SK-N-SH (cell line): Measurements from ENCODE around the gene RCBTB2. TPM values are rescaled to one million over a fixed set of nuclear protein-coding genes. Genes with fewer than 3 reads are reported as not detected.
A peak's percentile ranks its signal among the peaks of the same experiment; 100 is the strongest.

Experiments
- CTCF ChIA-PET: fragments of 300-600, 350-600 bp; formaldehyde crosslinking; extraction: SDS; loops from one replicate; lab custom pipeline; 2021; lab: Yijun Ruan, JAX
- POLR2A ChIA-PET: fragments of 350-600 bp; sonication (Branson Sonifier 250); formaldehyde crosslinking; extraction: SDS; loops from one replicate; lab custom pipeline; 2020; ENCODE audit warnings: antibody characterized with exemption, inconsistent platforms; lab: Yijun Ruan, JAX
- DNase-seq: peaks from one replicate; pipeline ENCODE4 v3.0.0; 2012
- H2AFZ ChIP-seq: fragments of 200-600 bp; sonication (generic); 2 replicates; pipeline ENCODE4 v1.8.1; 2016; ENCODE audit warnings: antibody characterized with exemption, mild to moderate bottlenecking, low read depth
- H3F3A ChIP-seq: fragments of 200-600 bp; sonication (generic); replicated peaks from 2 replicates; pipeline ENCODE3; 2016; ENCODE audit warnings: antibody characterized with exemption, mild to moderate bottlenecking; ENCODE audit not compliant: insufficient read depth
- H3K27ac ChIP-seq, 2 experiments: fragments of 200-500 bp in 1 of 2; fragments of 200-600 bp in 1 of 2; sonication (Bioruptor generic) in 1 of 2; sonication (generic), shearing (Covaris generic) in 1 of 2; 2 replicates each; pipeline versions ENCODE4 v1.5.1 to v1.6.1; 2014 to 2016; ENCODE audit warnings: low read depth in 2 of 2, inconsistent platforms in 1 of 2, low read length in 1 of 2, mild to moderate bottlenecking in 1 of 2, mixed read lengths in 1 of 2
- H3K27me3 ChIP-seq: fragments of 200-600 bp; sonication (generic), shearing (Covaris generic); 2 replicates; pipeline ENCODE4 v1.6.1; 2016; ENCODE audit warnings: mixed run types; ENCODE audit not compliant: insufficient read depth
- H3K36me3 ChIP-seq, 2 experiments: fragments of 200-500 bp in 1 of 2; fragments of 200-600 bp in 1 of 2; sonication (Bioruptor generic) in 1 of 2; sonication (generic) in 1 of 2; replicated peaks in 1 of 2; 2 replicates each; pipeline versions ENCODE3 to v1.5.1; 2014 to 2016; ENCODE audit warnings: low read length in 1 of 2, mild to moderate bottlenecking in 1 of 2; ENCODE audit not compliant: insufficient read depth in 2 of 2, control insufficient read depth in 1 of 2
- H3K4me1 ChIP-seq, 2 experiments: fragments of 200-500 bp in 1 of 2; fragments of 200-600 bp in 1 of 2; sonication (Bioruptor generic) in 1 of 2; sonication (generic), shearing (Covaris generic) in 1 of 2; 2 replicates each; pipeline versions ENCODE4 v1.5.1 to v1.6.1; 2014 to 2016; ENCODE audit warnings: low read depth in 1 of 2, low read length in 1 of 2, mixed run types in 1 of 2; ENCODE audit not compliant: insufficient read depth in 2 of 2, control insufficient read depth in 1 of 2
- H3K4me2 ChIP-seq: fragments of 200-600 bp; sonication (generic), shearing (Covaris generic); 2 replicates; pipeline ENCODE4 v1.6.1; 2017; ENCODE audit warnings: mixed run types
- H3K4me3 ChIP-seq, 2 experiments: fragments of 200-500 bp in 1 of 2; fragments of 200-600 bp in 1 of 2; sonication (Bioruptor generic) in 1 of 2; sonication (generic), shearing (Covaris generic) in 1 of 2; 2 replicates each; pipeline versions ENCODE4 v1.5.1 to v1.8.1; 2014 to 2016; ENCODE audit warnings: low read depth in 2 of 2, inconsistent platforms in 1 of 2, low read length in 1 of 2, mild to moderate bottlenecking in 1 of 2, mixed read lengths in 1 of 2, moderate library complexity in 1 of 2
- H3K79me2 ChIP-seq: fragments of 200-600 bp; sonication (generic); 2 replicates; pipeline ENCODE4 v1.8.1; 2017; ENCODE audit warnings: mild to moderate bottlenecking; ENCODE audit not compliant: insufficient read depth
- H3K9ac ChIP-seq: fragments of 200-600 bp; sonication (generic); 2 replicates; pipeline ENCODE4 v1.6.1; 2017; ENCODE audit warnings: mixed run types
- H3K9me2 ChIP-seq: fragments of 200-600 bp; sonication (generic); 2 replicates; pipeline ENCODE4 v1.6.1; 2017; ENCODE audit warnings: mixed run types
- H3K9me3 ChIP-seq: fragments of 200-600 bp; sonication (generic); 2 replicates; pipeline ENCODE4 v1.6.1; 2017; ENCODE audit warnings: mixed run types, mild to moderate bottlenecking, moderate library complexity
- H4K20me1 ChIP-seq: fragments of 200-600 bp; sonication (generic); 2 replicates; pipeline ENCODE4 v1.6.1; 2017; ENCODE audit warnings: mild to moderate bottlenecking, mixed run types; ENCODE audit not compliant: insufficient read depth
- CHD2 ChIP-seq: fragments of 150-350 bp; IDR thresholded peaks from 2 replicates; pipeline ENCODE4 v1.6.1; 2018; ENCODE audit warnings: low read length; ENCODE audit not compliant: partially characterized antibody
- ELF1 ChIP-seq: IDR thresholded peaks from 2 replicates; pipeline ENCODE4 v1.4.0; 2012
- FOXJ3 ChIP-seq: sonication (generic); formaldehyde crosslinking; IDR thresholded peaks from 2 replicates; pipeline ENCODE4 v1.5.1; 2020; ENCODE audit warnings: mild to moderate bottlenecking, missing genetic modification reagents
- FOXM1 ChIP-seq: IDR thresholded peaks from 2 replicates; pipeline ENCODE4 v1.4.0; 2012; ENCODE audit warnings: low read depth, mild to moderate bottlenecking
- GABPA ChIP-seq: IDR thresholded peaks from 2 replicates; pipeline ENCODE4 v1.4.0; 2012; ENCODE audit warnings: low read depth, mild to moderate bottlenecking
- GATA2 ChIP-seq: sonication (generic); formaldehyde crosslinking; IDR thresholded peaks from 2 replicates; pipeline ENCODE4 v1.5.0; 2020; ENCODE audit warnings: mild to moderate bottlenecking, missing genetic modification reagents
- JUND ChIP-seq: IDR thresholded peaks from 2 replicates; pipeline ENCODE4 v1.4.0; 2012
- MXI1 ChIP-seq: IDR thresholded peaks from 2 replicates; pipeline ENCODE4 v1.6.1; 2012; ENCODE audit warnings: mild to moderate bottlenecking, low read depth, low read length, improper control_type of control experiment
- NFIC ChIP-seq: IDR thresholded peaks from 2 replicates; pipeline ENCODE4 v1.4.0; 2012; ENCODE audit warnings: borderline replicate concordance
- NRF1 ChIP-seq: IDR thresholded peaks from 2 replicates; pipeline ENCODE4 v1.6.1; 2012; ENCODE audit warnings: low read depth, mild to moderate bottlenecking, low read length
- POLR2AphosphoS5 ChIP-seq: IDR thresholded peaks from 2 replicates; pipeline ENCODE4 v1.6.1; 2012; ENCODE audit warnings: low read depth, low read length
- RAD21 ChIP-seq: IDR thresholded peaks from 2 replicates; pipeline ENCODE4 v1.6.1; 2012; ENCODE audit warnings: mild to moderate bottlenecking, low read length
- RCOR1 ChIP-seq: fragments of 150-350 bp; IDR thresholded peaks from 2 replicates; pipeline ENCODE4 v1.6.1; 2017; ENCODE audit warnings: antibody characterized with exemption, low read length
- RFX5 ChIP-seq: IDR thresholded peaks from 2 replicates; pipeline ENCODE4 v1.6.1; 2012; ENCODE audit warnings: mild to moderate bottlenecking, improper control_type of control experiment, low read length
- SIN3A ChIP-seq: IDR thresholded peaks from 2 replicates; pipeline ENCODE4 v1.6.1; 2012; ENCODE audit warnings: low read depth, mild to moderate bottlenecking, low read length, moderate library complexity, borderline replicate concordance
- TAF1 ChIP-seq: IDR thresholded peaks from 2 replicates; pipeline ENCODE4 v1.6.1; 2012; ENCODE audit warnings: low read depth, mild to moderate bottlenecking, low read length, moderate library complexity, borderline replicate concordance
- TCF12 ChIP-seq: IDR thresholded peaks from 2 replicates; pipeline ENCODE4 v1.4.0; 2012
- WGBS: methylation state at CpG from one replicate; pipeline ENCODE4 v1.1.6; 2017; ENCODE audit warnings: low lambda C conversion rate; 5-methylcytosine and 5-hydroxymethylcytosine counted together
- polyA plus RNA-seq, 3 experiments: library from polyadenylated mRNA; depleted of rRNA; stranded (reverse); fragments of >200 nt; gene quantifications; 2 replicates each; pipeline ENCODE4 v1.2.3, GENCODE V29; 2012
- TF ChIP-seq, protein P1 (sequence below): IDR thresholded peaks from 2 replicates; pipeline ENCODE4 v1.4.0; 2012; ENCODE audit warnings: low read depth, borderline replicate concordance
- TF ChIP-seq, protein P2 (sequence below): IDR thresholded peaks from 2 replicates; pipeline ENCODE4; 2012
- TF ChIP-seq, protein P3 (sequence below): fragments of 200-600 bp; sonication (generic); IDR thresholded peaks from 2 replicates; pipeline ENCODE4 v1.6.1; 2017; ENCODE audit warnings: antibody characterized with exemption, mild to moderate bottlenecking, moderate library complexity
- TF ChIP-seq, protein P4 (sequence below): IDR thresholded peaks from 2 replicates; pipeline ENCODE4 v1.6.1; 2012; ENCODE audit warnings: mild to moderate bottlenecking, low read depth, low read length, moderate library complexity

Gene RCBTB2
- polyA plus RNA-seq, 1 of the 3 experiments (the other 2 are of a cell fraction), result 2.8 TPM

DNA sequence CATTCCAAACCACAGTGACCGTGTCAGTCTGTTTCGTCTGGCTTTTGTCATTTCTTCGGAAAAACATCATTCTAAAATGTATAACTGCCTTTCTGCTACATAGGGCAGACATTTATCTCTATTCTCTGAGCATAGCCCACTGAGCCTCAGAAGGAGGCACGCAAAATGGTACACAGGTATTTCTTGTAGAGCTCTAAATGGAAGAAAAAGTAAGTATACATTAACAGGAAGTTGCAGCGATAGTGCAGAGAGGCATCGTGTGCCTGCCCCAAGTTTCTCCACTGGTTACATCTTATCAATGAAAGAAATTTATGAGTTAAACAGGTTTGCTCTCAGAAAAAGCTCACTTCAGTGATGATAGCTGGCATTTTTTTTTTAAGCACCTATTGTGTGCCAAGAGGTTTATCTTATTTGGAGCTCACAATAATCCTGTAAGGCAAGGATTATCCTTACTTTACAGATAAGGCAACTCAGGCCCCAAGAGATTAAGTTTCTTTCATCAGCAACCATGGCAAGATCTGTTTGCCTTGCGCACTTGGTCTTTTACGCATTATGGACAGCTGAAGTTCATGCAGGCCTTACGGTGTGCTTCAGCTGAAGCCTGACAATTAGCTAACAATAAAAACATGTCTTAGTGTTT, 1.2 kb upstream of the RCBTB2 start:
- ChIA-PET POLR2A (no interaction called here), CTCF (interaction anchor here (1.2 to 1.6 kb wide), 2 partner anchors 11 to 34 kb away, joined by 3 to 5 read pairs; no protein-coding TSS in a partner anchor)
- Histone ChIP-seq H2AFZ (peak overlapping the region; percentile 100; the same call in 1 of the 2 replicates), H3K27me3 (no peaks in the 10 kb centered on the region), H3K4me2 (no peak overlapping the region), H3K4me3 (no peak overlapping the region), H3K9ac (no peak overlapping the region), H3F3A (no peaks in the 10 kb centered on the region), H3K27ac (no peak overlapping the region), H3K9me2 (no peaks in the 10 kb centered on the region; the same call in 1 of the 2 replicates), H4K20me1 (no peaks in the 10 kb centered on the region), H3K4me1 (peaks cover 0 to 13% of the 10 kb centered on the region in 2 experiments; a peak in 2 of 4 replicates), H3K36me3 (peaks cover 0 to 3% of the 10 kb centered on the region in 2 experiments), H3K9me3 (no peaks in the 10 kb centered on the region), H3K79me2 (no peaks in the 10 kb centered on the region)
- WGBS, result 99% methylated on average over 9 of the region's 9 CpGs
- TF ChIP-seq GATA2 (no peak), TAF1 (no peak), MXI1 (no peak), NRF1 (no peak), FOXJ3 (no peak), FOXM1 (no peak), GABPA (no peak), CHD2 (no peak), TCF12 (no peak), NFIC (no peak), POLR2AphosphoS5 (no peak), RFX5 (no peak)
- TF ChIP-seq, protein P1, sequence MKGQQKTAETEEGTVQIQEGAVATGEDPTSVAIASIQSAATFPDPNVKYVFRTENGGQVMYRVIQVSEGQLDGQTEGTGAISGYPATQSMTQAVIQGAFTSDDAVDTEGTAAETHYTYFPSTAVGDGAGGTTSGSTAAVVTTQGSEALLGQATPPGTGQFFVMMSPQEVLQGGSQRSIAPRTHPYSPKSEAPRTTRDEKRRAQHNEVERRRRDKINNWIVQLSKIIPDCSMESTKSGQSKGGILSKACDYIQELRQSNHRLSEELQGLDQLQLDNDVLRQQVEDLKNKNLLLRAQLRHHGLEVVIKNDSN, result no peak
- TF ChIP-seq, protein P2, sequence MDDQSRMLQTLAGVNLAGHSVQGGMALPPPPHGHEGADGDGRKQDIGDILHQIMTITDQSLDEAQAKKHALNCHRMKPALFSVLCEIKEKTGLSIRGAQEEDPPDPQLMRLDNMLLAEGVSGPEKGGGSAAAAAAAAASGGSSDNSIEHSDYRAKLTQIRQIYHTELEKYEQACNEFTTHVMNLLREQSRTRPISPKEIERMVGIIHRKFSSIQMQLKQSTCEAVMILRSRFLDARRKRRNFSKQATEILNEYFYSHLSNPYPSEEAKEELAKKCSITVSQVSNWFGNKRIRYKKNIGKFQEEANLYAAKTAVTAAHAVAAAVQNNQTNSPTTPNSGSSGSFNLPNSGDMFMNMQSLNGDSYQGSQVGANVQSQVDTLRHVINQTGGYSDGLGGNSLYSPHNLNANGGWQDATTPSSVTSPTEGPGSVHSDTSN, result no peak
- TF ChIP-seq, protein P3, sequence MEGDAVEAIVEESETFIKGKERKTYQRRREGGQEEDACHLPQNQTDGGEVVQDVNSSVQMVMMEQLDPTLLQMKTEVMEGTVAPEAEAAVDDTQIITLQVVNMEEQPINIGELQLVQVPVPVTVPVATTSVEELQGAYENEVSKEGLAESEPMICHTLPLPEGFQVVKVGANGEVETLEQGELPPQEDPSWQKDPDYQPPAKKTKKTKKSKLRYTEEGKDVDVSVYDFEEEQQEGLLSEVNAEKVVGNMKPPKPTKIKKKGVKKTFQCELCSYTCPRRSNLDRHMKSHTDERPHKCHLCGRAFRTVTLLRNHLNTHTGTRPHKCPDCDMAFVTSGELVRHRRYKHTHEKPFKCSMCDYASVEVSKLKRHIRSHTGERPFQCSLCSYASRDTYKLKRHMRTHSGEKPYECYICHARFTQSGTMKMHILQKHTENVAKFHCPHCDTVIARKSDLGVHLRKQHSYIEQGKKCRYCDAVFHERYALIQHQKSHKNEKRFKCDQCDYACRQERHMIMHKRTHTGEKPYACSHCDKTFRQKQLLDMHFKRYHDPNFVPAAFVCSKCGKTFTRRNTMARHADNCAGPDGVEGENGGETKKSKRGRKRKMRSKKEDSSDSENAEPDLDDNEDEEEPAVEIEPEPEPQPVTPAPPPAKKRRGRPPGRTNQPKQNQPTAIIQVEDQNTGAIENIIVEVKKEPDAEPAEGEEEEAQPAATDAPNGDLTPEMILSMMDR, result no peak
- DNase-seq, result no peak

DNA sequence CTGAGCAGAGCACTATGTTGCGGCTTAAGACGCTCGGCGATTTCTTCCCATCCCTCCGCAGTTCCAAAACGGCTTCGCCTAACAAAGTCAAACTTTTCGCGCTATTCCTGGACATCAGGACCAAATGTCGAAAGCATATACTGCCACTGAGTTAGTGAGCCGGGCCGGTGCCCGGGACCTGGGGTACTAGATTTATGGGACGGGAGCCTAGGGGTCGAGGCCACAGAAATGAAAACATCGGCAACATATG, 699 bp downstream of the RCBTB2 start:
- peak overlapping the region; percentile 87 for H3K9ac ChIP-seq
- peak overlapping the region; percentile 70 to 80 for H3K4me3 ChIP-seq
- H3K79me2 ChIP-seq, result no peaks in the 10 kb centered on the region
- H3K4me2 ChIP-seq, result peak overlapping the region; percentile 92
- H2AFZ ChIP-seq, result peak overlapping the region; percentile 100
- CTCF ChIA-PET, result interaction anchor here (1.2 kb wide), 1 partner anchor 198 kb away, joined by 3 read pairs; no protein-coding TSS in a partner anchor
- POLR2A ChIA-PET, result interaction anchor here (0.6 to 1.8 kb wide), 4 partner anchors 14 to 1796 kb away, joined by 4 to 7 read pairs (median 4); partner anchors contain the start of gene ITM2B
- H3F3A ChIP-seq, result peaks cover 3% of the 10 kb centered on the region
- H3K27ac ChIP-seq, result peak overlapping the region; percentile 77 to 95
- 10% methylated on average over 16 of the region's 16 CpGs for WGBS
- peaks cover 0 to 13% of the 10 kb centered on the region in 2 experiments; a peak in 2 of 4 replicates for H3K4me1 ChIP-seq
- H4K20me1 ChIP-seq, result no peaks in the 10 kb centered on the region
- peaks cover 0 to 3% of the 10 kb centered on the region in 2 experiments for H3K36me3 ChIP-seq
- H3K9me2 ChIP-seq, result no peaks in the 10 kb centered on the region; the same call in 1 of the 2 replicates
- no peaks in the 10 kb centered on the region for H3K27me3 ChIP-seq
- no peak for DNase-seq
- H3K9me3 ChIP-seq, result no peaks in the 10 kb centered on the region
- TF ChIP-seq ELF1 (no peak), JUND (no peak), SIN3A (no peak), NFIC (no peak), GABPA (no peak), FOXM1 (no peak), FOXJ3 (no peak), TAF1 (no peak), RAD21 (no peak), NRF1 (no peak), RCOR1 (no peak)
- TF ChIP-seq, protein P4, sequence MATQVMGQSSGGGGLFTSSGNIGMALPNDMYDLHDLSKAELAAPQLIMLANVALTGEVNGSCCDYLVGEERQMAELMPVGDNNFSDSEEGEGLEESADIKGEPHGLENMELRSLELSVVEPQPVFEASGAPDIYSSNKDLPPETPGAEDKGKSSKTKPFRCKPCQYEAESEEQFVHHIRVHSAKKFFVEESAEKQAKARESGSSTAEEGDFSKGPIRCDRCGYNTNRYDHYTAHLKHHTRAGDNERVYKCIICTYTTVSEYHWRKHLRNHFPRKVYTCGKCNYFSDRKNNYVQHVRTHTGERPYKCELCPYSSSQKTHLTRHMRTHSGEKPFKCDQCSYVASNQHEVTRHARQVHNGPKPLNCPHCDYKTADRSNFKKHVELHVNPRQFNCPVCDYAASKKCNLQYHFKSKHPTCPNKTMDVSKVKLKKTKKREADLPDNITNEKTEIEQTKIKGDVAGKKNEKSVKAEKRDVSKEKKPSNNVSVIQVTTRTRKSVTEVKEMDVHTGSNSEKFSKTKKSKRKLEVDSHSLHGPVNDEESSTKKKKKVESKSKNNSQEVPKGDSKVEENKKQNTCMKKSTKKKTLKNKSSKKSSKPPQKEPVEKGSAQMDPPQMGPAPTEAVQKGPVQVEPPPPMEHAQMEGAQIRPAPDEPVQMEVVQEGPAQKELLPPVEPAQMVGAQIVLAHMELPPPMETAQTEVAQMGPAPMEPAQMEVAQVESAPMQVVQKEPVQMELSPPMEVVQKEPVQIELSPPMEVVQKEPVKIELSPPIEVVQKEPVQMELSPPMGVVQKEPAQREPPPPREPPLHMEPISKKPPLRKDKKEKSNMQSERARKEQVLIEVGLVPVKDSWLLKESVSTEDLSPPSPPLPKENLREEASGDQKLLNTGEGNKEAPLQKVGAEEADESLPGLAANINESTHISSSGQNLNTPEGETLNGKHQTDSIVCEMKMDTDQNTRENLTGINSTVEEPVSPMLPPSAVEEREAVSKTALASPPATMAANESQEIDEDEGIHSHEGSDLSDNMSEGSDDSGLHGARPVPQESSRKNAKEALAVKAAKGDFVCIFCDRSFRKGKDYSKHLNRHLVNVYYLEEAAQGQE, result no peak
- TF ChIP-seq, protein P2, result no peak
